PC-3 (cell line): ENCODE measurements around the gene ESRRB. TPM values are rescaled to one million over a fixed set of nuclear protein-coding genes. Genes with fewer than 3 reads are reported as not detected.

Experiments used
- ATAC-seq: fragments of 200-7000 bp; cut with Tn5 transposase; 2 replicates; pipeline ENCODE4 v1.9.1; 2020; ENCODE audit warnings: mild to moderate bottlenecking, moderate library complexity
- BruUV-seq: library from RNA; stranded (reverse); fragments of 400-500 nt; replicated peaks from 2 replicates; lab custom pipeline; 2021; lab: Mats Ljungman, UMichigan
- CTCF ChIA-PET: fragments of 300-600 bp; sonication (Branson Sonifier 250); formaldehyde crosslinking; loops from one replicate; lab custom pipeline; 2022; ENCODE audit warnings: antibody characterized with exemption; lab: Charles Lee
- POLR2A ChIA-PET: fragments of 300-600 bp; sonication (Branson Sonifier 250); formaldehyde crosslinking; loops from one replicate; lab custom pipeline; 2022; ENCODE audit warnings: antibody characterized with exemption; ENCODE audit not compliant: unreplicated experiment; lab: Charles Lee
- DNase-seq: peaks from one replicate; pipeline ENCODE4 v3.0.0-alpha.2; 2015
- H2AFZ ChIP-seq: fragments of 300-600 bp; sonication (generic); 2 replicates; pipeline ENCODE4 v1.6.0; 2016; ENCODE audit warnings: antibody characterized with exemption, low read length
- H3F3A ChIP-seq: fragments of 300-600 bp; sonication (generic); one replicate; pipeline ENCODE4 v1.6.0; 2017; ENCODE audit warnings: antibody characterized with exemption, low read length, control low read depth, mild to moderate bottlenecking; ENCODE audit not compliant: unreplicated experiment
- H3K27ac ChIP-seq: fragments of 300-600 bp; sonication (generic); 2 replicates; pipeline ENCODE4 v1.5.1; 2016; ENCODE audit warnings: mild to moderate bottlenecking, low read length
- H3K27me3 ChIP-seq: fragments of 300-600 bp; sonication (generic); 2 replicates; pipeline ENCODE4 v1.6.1; 2016; ENCODE audit warnings: low read length, mixed read lengths
- H3K36me3 ChIP-seq: fragments of 300-600 bp; sonication (generic); 2 replicates; pipeline ENCODE4 v1.6.1; 2016; ENCODE audit warnings: low read depth, mixed run types, low read length, mixed read lengths
- H3K4me1 ChIP-seq: fragments of 300-600 bp; sonication (generic); 2 replicates; pipeline ENCODE4 v1.5.1; 2016; ENCODE audit warnings: low read length; ENCODE audit not compliant: insufficient read depth
- H3K4me2 ChIP-seq: fragments of 300-600 bp; sonication (generic); 2 replicates; pipeline ENCODE4 v1.6.0; 2016; ENCODE audit warnings: low read length
- H3K4me3 ChIP-seq: fragments of 300-600 bp; sonication (generic); 2 replicates; pipeline ENCODE4 v1.5.1; 2016; ENCODE audit warnings: mild to moderate bottlenecking, low read length, mixed read lengths
- H3K79me2 ChIP-seq: fragments of 300-600 bp; sonication (generic); 2 replicates; pipeline ENCODE4 v1.6.1; 2017; ENCODE audit warnings: low read length, mixed read lengths
- H3K9ac ChIP-seq: fragments of 300-600 bp; sonication (generic); 2 replicates; pipeline ENCODE4 v1.6.0; 2016; ENCODE audit warnings: mild to moderate bottlenecking, low read length
- H3K9me2 ChIP-seq: fragments of 300-600 bp; sonication (generic); replicated peaks from 2 replicates; pipeline ENCODE4 v1.6.1; 2016; ENCODE audit warnings: mixed run types, low read length, mixed read lengths
- H3K9me3 ChIP-seq: fragments of 300-600 bp; sonication (generic); 2 replicates; pipeline ENCODE4 v1.6.1; 2016; ENCODE audit warnings: low read length, mixed read lengths
- H4K20me1 ChIP-seq: fragments of 300-600 bp; sonication (generic); 2 replicates; pipeline ENCODE4 v1.6.1; 2016; ENCODE audit warnings: low read length, mixed read lengths
- CTCF ChIP-seq: fragments of 300-600 bp; sonication (generic); conservative IDR thresholded peaks from 2 replicates; pipeline ENCODE4 v1.5.1; 2017; ENCODE audit warnings: antibody characterized with exemption, low read depth, mild to moderate bottlenecking, low read length
- EZH2 ChIP-seq: fragments of 300-600 bp; sonication (generic); IDR thresholded peaks from one replicate; pipeline ENCODE4 v1.6.1; 2017; ENCODE audit warnings: antibody characterized with exemption, mild to moderate bottlenecking, low read length; ENCODE audit not compliant: unreplicated experiment
- EZH2phosphoT487 ChIP-seq: fragments of 300-600 bp; sonication (generic); IDR thresholded peaks from 2 replicates; pipeline ENCODE4 v1.6.1; 2018; ENCODE audit warnings: mild to moderate bottlenecking, antibody characterized with exemption, low read length, borderline replicate concordance
- intact Hi-C: fragments of 100-400 bp; cut with micrococcal nuclease; formaldehyde crosslinking; loops from 2 replicates; pipeline ENCODE4 v1.9.0; 2023
- total RNA-seq: library from RNA; depleted of rRNA; stranded (reverse); fragments of >200 nt; gene quantifications from 2 replicates; pipeline ENCODE4 v1.2.3, GENCODE V29; 2014

ESRRB gene
- total RNA-seq, 1 experiment from 2014 or later, result not detected

GRCh38 chr14:76431538-76431937 is 55.6 kb downstream of the ESRRB start:
- H3K27me3 ChIP-seq, result peaks cover 82% of the 10 kb centered on the region

GRCh38 chr14:76432827-76433752 is 57.2 kb downstream of the ESRRB start:
- Histone ChIP-seq H3K9me2 (no peaks in the 10 kb centered on the region), H3K79me2 (no peaks in the 10 kb centered on the region), H3K27ac (no peak overlapping the region), H2AFZ (no peak overlapping the region), H3K36me3 (no peaks in the 10 kb centered on the region), H3F3A (no peaks in the 10 kb centered on the region), H3K4me1 (no peaks in the 10 kb centered on the region), H3K9ac (no peak overlapping the region), H4K20me1 (no peaks in the 10 kb centered on the region), H3K9me3 (no peaks in the 10 kb centered on the region), H3K27me3 (peaks cover 91% of the 10 kb centered on the region), H3K4me3 (no peak overlapping the region), H3K4me2 (no peak overlapping the region)
- BruUV-seq, result no TSS peak
- ChIA-PET POLR2A (no interaction called here), CTCF (interaction anchor here (0.7 kb wide), 1 partner anchor 484 kb away, joined by 13 read pairs; no protein-coding TSS in a partner anchor)
- DNase-seq, result no peak
- intact Hi-C loops, result no loop called here
- no peak for TF ChIP-seq EZH2phosphoT487
- TF ChIP-seq EZH2, result no peak
- no peak for TF ChIP-seq CTCF
- no peak for ATAC-seq

More at GRCh38 chr14:76431538-76431937, 55.6 kb downstream of the ESRRB start:
- ChIA-PET POLR2A (no interaction called here), CTCF (no interaction called here)
- BruUV-seq, result no TSS peak
- no peak overlapping the region for H3K4me2 ChIP-seq
- no peak for TF ChIP-seq EZH2phosphoT487
- no peak for TF ChIP-seq EZH2
- no peak for TF ChIP-seq CTCF
- H2AFZ ChIP-seq, result no peak overlapping the region
- no peak overlapping the region for H3K27ac ChIP-seq
- no peaks in the 10 kb centered on the region for H3K9me2 ChIP-seq
- H3K36me3 ChIP-seq, result no peaks in the 10 kb centered on the region
- DNase-seq (no peak), ATAC-seq (no peak)
- H4K20me1 ChIP-seq, result no peaks in the 10 kb centered on the region
- no peaks in the 10 kb centered on the region for H3K9me3 ChIP-seq
- H3F3A ChIP-seq, result no peaks in the 10 kb centered on the region
- intact Hi-C loops, result no loop called here
- no peaks in the 10 kb centered on the region for H3K79me2 ChIP-seq
- H3K9ac ChIP-seq, result no peak overlapping the region
- H3K4me1 ChIP-seq, result no peaks in the 10 kb centered on the region
- no peak overlapping the region for H3K4me3 ChIP-seq

- ChIA-PET CTCF (no interaction called here), POLR2A (no interaction called here)
- Histone ChIP-seq H3F3A (no peaks in the 10 kb centered on the region), H4K20me1 (no peaks in the 10 kb centered on the region), H3K4me2 (no peak overlapping the region), H3K4me3 (no peak overlapping the region), H3K27ac (no peak overlapping the region), H2AFZ (no peak overlapping the region), H3K9ac (no peak overlapping the region), H3K36me3 (no peaks in the 10 kb centered on the region), H3K4me1 (no peaks in the 10 kb centered on the region), H3K79me2 (no peaks in the 10 kb centered on the region), H3K9me3 (no peaks in the 10 kb centered on the region), H3K9me2 (no peaks in the 10 kb centered on the region), H3K27me3 (peaks cover 90% of the 10 kb centered on the region)
- intact Hi-C loops, result no loop called here
- BruUV-seq, result no TSS peak
- ATAC-seq (no peak), DNase-seq (no peak)
- TF ChIP-seq CTCF (no peak), EZH2 (no peak), EZH2phosphoT487 (no peak)
Measured at GRCh38 chr14:76434220-76434619, 58.3 kb downstream of the ESRRB start.
